Vagina (tissue), 2 donors: ENCODE results near the gene PUS7.

ENCODE experiments used
- CTCF ChIP-seq, 3 experiments: fragments of 450-650 bp in 2 of 3; fragments of 200-600 bp in 1 of 3; sonication (generic) in 1 of 3; IDR thresholded peaks; one replicate each; pipeline ENCODE4 v1.5.1; 2017 to 2019; ENCODE audit warnings: antibody characterized with exemption in 3 of 3, mild to moderate bottlenecking in 2 of 3, moderate library complexity in 2 of 3
- POLR2AphosphoS5 ChIP-seq, 2 donors: sonication (generic); formaldehyde crosslinking; IDR thresholded peaks; one replicate each; pipeline ENCODE4 v1.9.0; 2017; ENCODE audit warnings: antibody characterized with exemption in 2 of 2, mild to moderate bottlenecking in 2 of 2, low read depth in 1 of 2; ENCODE audit not compliant: insufficient read depth in 1 of 2

DNA sequence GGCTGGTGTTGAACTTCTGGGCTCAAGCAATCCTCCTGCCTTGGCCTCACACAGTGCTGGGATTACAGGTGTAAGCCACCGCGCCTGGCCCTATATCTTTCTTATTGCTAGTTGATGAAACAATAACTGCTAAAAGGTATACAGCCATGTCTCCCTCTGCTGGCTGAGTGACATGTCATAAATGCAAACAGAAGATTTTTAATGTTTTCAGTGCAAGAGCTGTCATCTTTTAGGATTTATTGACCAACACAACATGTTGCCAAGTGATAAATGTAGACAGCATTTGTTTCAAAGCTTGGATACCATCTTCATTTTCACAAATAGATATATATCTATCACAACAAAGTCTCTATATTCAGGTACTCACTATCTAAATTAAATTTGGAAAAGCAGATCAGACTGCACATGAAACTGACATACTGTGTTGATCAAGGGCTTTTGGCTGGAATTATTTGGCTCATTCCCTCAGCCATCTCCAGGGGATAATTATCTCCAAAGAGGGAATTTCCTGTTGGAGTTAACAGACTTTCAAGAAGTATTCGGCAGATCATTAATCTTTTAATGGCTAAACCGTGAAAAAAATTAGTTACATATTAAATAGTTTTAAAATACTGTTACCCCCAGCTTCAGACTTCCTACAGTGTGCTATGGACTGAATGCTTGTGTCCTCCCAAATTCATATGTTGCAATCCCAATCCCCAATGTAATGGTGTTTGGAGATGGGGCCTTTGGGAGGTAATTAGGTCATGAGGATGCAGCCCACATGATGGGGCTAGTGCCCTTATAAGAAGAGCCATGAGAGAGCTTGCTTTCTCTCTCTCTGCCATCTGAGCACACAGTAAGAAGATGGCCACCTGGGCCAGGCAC is 92.1 kb downstream of the PUS7 start:
- TF ChIP-seq POLR2AphosphoS5 (IDR thresholded peaks at IDR 0.05; ENCODE audit: insufficient read depth in 1 of 2, low read depth in 1 of 2) (no peak), CTCF (IDR thresholded peaks at IDR 0.05) (peak in 2 of 3 experiments; percentile 22 to 38)
